Stomach smooth muscle (tissue), 2 donors: Measurements from ENCODE around the gene MAP3K8.

Experiments used
- H3K27ac ChIP-seq: one replicate; pipeline ENCODE4 v1.7.0; 2013; ENCODE audit warnings: mild to moderate bottlenecking, low read length, inconsistent platforms
- H3K27me3 ChIP-seq, 2 donors: one replicate each; pipeline ENCODE4 v1.7.0; 2013; ENCODE audit warnings: low read length in 2 of 2; ENCODE audit not compliant: insufficient read depth in 2 of 2, control insufficient read depth in 1 of 2
- H3K36me3 ChIP-seq, 2 donors: one replicate each; pipeline ENCODE4 v1.7.0; 2013; ENCODE audit warnings: low read length in 2 of 2; ENCODE audit not compliant: control insufficient read depth in 2 of 2, insufficient read depth in 2 of 2
- H3K4me1 ChIP-seq: one replicate; pipeline ENCODE4 v1.7.0; 2013; ENCODE audit warnings: low read length; ENCODE audit not compliant: control insufficient read depth, insufficient read depth
- H3K4me3 ChIP-seq, 2 donors: one replicate each; pipeline ENCODE4 v1.7.0; 2013; ENCODE audit warnings: low read length in 2 of 2
- H3K9ac ChIP-seq, 2 donors: one replicate each; pipeline ENCODE4 v1.7.0; 2013; ENCODE audit warnings: low read length in 2 of 2, mild to moderate bottlenecking in 1 of 2
- H3K9me3 ChIP-seq, 2 donors: one replicate each; pipeline ENCODE4 v1.7.0; 2013; ENCODE audit warnings: low read length in 2 of 2; ENCODE audit not compliant: control insufficient read depth in 2 of 2
- donor health status: healthy.
- donor health status: Pancreatic carcinoma.

Gene MAP3K8

GRCh38 chr10:30490289-30491000, 56.5 kb downstream of the MAP3K8 start:
- Histone ChIP-seq H3K4me1 (peaks cover 2% of the 10 kb centered on the region), H3K27ac (no peak overlapping the region), H3K9me3 (no peaks in the 10 kb centered on the region), H3K9ac (no peak overlapping the region), H3K27me3 (no peaks in the 10 kb centered on the region), H3K4me3 (no peak overlapping the region), H3K36me3 (no peaks in the 10 kb centered on the region)

GRCh38 chr10:30491204-30491915, 57.4 kb downstream of the MAP3K8 start:
- Histone ChIP-seq H3K4me1 (peaks cover 2% of the 10 kb centered on the region), H3K9me3 (no peaks in the 10 kb centered on the region), H3K4me3 (no peak overlapping the region), H3K27me3 (no peaks in the 10 kb centered on the region), H3K36me3 (no peaks in the 10 kb centered on the region), H3K27ac (no peak overlapping the region), H3K9ac (no peak overlapping the region)

DNA sequence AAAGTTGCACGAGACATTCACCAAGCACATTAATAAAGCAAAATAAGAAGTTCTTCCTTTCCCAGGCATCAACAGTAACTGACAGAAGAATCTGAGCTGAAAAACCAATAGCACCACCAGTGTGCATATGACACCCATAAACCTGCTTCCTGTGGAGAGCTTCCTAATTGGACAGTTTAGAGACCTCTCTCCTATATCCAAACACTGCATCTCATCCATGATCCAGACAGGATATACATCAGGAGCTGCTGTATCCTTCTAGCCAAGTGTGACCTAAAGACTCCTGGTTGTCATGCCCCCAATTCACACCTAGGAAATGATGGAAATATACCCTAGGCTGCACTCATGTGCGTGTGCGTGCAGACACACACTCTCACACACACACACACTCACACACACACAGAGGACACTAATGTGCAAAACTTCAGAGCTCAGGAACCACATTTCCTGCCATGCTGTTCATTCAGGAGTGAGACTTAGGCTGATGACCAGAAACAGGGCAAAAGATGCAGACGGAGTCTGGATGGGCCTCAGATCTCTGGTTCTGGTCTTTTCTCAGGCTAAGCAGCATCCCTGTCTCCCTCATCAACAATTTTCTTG, 58.0 kb downstream of the MAP3K8 start:
- H3K4me1 ChIP-seq = peaks cover 2% of the 10 kb centered on the region
- no peaks in the 10 kb centered on the region for H3K27me3 ChIP-seq
- no peak overlapping the region for H3K4me3 ChIP-seq
- no peaks in the 10 kb centered on the region for H3K36me3 ChIP-seq
- H3K27ac ChIP-seq = no peak overlapping the region
- H3K9me3 ChIP-seq = no peaks in the 10 kb centered on the region
- H3K9ac ChIP-seq = no peak overlapping the region

- Histone ChIP-seq H3K9ac (no peak overlapping the region), H3K4me1 (peaks cover 2% of the 10 kb centered on the region), H3K27ac (no peak overlapping the region), H3K4me3 (no peak overlapping the region), H3K9me3 (no peaks in the 10 kb centered on the region), H3K36me3 (no peaks in the 10 kb centered on the region), H3K27me3 (no peaks in the 10 kb centered on the region)
Measured at GRCh38 chr10:30493609-30494530, 59.9 kb downstream of the MAP3K8 start.

GRCh38 chr10:30494558-30494957, 60.6 kb downstream of the MAP3K8 start:
- H3K9ac ChIP-seq = no peak overlapping the region
- peaks cover 2% of the 10 kb centered on the region for H3K4me1 ChIP-seq
- no peaks in the 10 kb centered on the region for H3K27me3 ChIP-seq
- H3K9me3 ChIP-seq = no peaks in the 10 kb centered on the region
- H3K27ac ChIP-seq = no peak overlapping the region
- H3K36me3 ChIP-seq = no peaks in the 10 kb centered on the region
- no peak overlapping the region for H3K4me3 ChIP-seq

DNA sequence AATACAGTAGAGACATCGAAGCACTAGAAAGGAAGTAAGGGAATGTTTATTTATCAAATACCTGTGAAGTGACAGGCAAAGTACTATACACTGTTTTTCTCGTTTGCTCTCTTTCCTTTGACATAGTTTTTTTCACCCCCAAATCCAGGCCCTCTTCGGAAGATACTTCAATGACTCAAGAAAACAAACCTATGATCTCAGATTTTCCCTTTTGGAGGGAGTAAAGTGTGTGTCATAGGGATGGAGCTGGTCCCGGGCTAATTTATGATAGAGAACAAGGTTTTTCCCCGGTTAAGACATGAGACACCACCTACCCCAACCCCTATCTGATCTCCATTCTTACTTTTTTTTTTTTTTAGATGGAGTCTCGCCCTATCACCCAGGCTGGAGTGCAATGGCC, 61.7 kb downstream of the MAP3K8 start:
- Histone ChIP-seq H3K4me3 (no peak overlapping the region), H3K9ac (no peak overlapping the region), H3K27me3 (no peaks in the 10 kb centered on the region), H3K36me3 (no peaks in the 10 kb centered on the region), H3K27ac (no peak overlapping the region), H3K4me1 (peaks cover 2% of the 10 kb centered on the region), H3K9me3 (no peaks in the 10 kb centered on the region)

DNA sequence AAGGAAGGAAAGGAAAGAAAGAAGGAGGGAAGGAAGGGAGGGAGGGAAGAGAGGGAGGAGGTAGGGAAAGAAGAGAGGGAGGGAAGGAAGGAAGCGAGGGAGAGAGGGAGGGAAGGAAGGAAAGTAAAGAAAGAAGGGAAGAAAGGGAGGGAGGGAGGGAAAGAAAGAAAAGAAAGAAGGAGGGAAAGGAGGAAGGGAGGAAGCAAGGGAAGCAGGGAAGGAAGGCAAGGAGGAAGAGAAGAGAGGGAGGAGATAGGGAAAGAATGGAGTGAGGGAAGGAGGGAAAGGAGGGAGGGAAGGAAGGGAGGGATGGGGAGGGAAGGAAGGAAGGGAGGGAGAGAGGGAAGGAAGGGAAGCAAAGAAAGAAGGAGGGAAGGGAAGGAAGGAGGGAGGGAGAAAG, 65.8 kb downstream of the MAP3K8 start:
- H3K36me3 ChIP-seq = no peaks in the 10 kb centered on the region
- no peak overlapping the region for H3K27ac ChIP-seq
- H3K27me3 ChIP-seq = no peaks in the 10 kb centered on the region

GRCh38 chr10:30500534-30500933, 66.5 kb downstream of the MAP3K8 start:
- H3K4me1 ChIP-seq = no peaks in the 10 kb centered on the region

More for the DNA sequence above, 65.8 kb downstream of the MAP3K8 start:
- no peak overlapping the region for H3K4me3 ChIP-seq
- H3K9me3 ChIP-seq = no peaks in the 10 kb centered on the region
- H3K9ac ChIP-seq = no peak overlapping the region
- no peaks in the 10 kb centered on the region for H3K4me1 ChIP-seq

DNA sequence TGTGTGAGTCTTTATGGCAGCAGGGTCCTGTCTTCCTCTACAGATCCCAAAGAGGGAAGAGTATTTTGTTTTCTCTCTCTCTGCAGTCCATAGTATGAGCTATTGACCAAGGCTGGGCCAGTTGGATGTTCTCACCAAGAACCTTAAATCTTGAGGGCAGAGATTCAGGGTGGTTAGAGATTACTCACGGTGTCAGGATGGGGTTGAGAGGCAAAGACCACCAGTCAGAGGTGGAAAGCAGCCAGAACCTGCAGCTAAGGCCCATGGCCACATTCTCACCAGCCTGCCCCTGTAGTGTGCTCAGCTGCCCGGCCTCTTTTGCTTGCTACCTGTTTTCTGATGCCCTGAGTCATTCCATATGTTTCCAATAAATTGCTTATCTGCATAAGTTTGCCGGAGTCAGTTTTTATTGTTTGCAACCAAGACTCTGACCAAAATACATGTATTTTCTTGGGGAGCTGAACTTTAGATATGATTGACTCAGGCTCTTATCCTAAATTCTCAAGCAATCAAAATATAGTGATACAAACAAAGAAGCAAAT, 67.0 kb downstream of the MAP3K8 start:
- Histone ChIP-seq H3K4me3 (no peak overlapping the region), H3K27ac (no peak overlapping the region), H3K36me3 (no peaks in the 10 kb centered on the region), H3K9me3 (no peaks in the 10 kb centered on the region), H3K9ac (no peak overlapping the region), H3K4me1 (no peaks in the 10 kb centered on the region), H3K27me3 (no peaks in the 10 kb centered on the region)

More at GRCh38 chr10:30500534-30500933, 66.5 kb downstream of the MAP3K8 start:
- Histone ChIP-seq H3K36me3 (no peaks in the 10 kb centered on the region), H3K27me3 (no peaks in the 10 kb centered on the region), H3K9ac (no peak overlapping the region), H3K27ac (no peak overlapping the region), H3K4me3 (no peak overlapping the region), H3K9me3 (no peaks in the 10 kb centered on the region)
